Right lung (tissue), 5 donors: ENCODE measurements around the gene CILP2. TPM values are rescaled to one million over a fixed set of nuclear protein-coding genes. Genes with fewer than 3 reads are reported as not detected.
A peak's percentile ranks its signal among the peaks of the same experiment; 100 is the strongest.

Experiments
- DNase-seq, 2 donors: peaks; one replicate each; pipeline ENCODE4 v3.0.0-alpha.2; 2013
- polyA plus RNA-seq, 5 donors: library from polyadenylated mRNA; unstranded; fragments of 120-200 nt; gene quantifications; one replicate each; pipeline versions ENCODE4 v1.2.1 to v1.2.3, GENCODE V29; 2013; ENCODE audit warnings: inconsistent platforms in 1 of 5, low replicate concordance in 1 of 5; ENCODE audit not compliant: insufficient read length in 5 of 5, insufficient read depth in 1 of 5

Gene CILP2
- polyA plus RNA-seq, 5 donors, result 0.16 to 1.0 (median 0.35) TPM

GRCh38 chr19:19527674-19528625 is 10.1 kb upstream of the CILP2 start:
- no peak for DNase-seq

GRCh38 chr19:19528721-19529490 is 9.2 kb upstream of the CILP2 start, which contains the start of gene YJEFN3:
Gene YJEFN3 (plus strand): TSS chr19:19528911. CDS start chr19:19528933, 22 bp downstream.
- no peak for DNase-seq

GRCh38 chr19:19529783-19530422 is 8.2 kb upstream of the CILP2 start:
- DNase-seq, result no peak

- no peak for DNase-seq
Measured at GRCh38 chr19:19530423-19530804, 7.7 kb upstream of the CILP2 start.

GRCh38 chr19:19530889-19531288 is 7.2 kb upstream of the CILP2 start:
- no peak for DNase-seq

GRCh38 chr19:19531951-19532805 is 5.9 kb upstream of the CILP2 start:
- DNase-seq, result peak; percentile 66

GRCh38 chr19:19532806-19533701 is 5.0 kb upstream of the CILP2 start:
- DNase-seq, result no peak

- no peak for DNase-seq
Measured at GRCh38 chr19:19533841-19534240, 4.2 kb upstream of the CILP2 start.

- DNase-seq, result no peak
Measured at GRCh38 chr19:19534556-19535265, 3.4 kb upstream of the CILP2 start.

GRCh38 chr19:19535311-19536191 is 2.5 kb upstream of the CILP2 start:
- DNase-seq, result no peak

- no peak for DNase-seq
Measured at GRCh38 chr19:19537075-19538048, 703 bp upstream of the CILP2 start.

- DNase-seq, result no peak
Measured at GRCh38 chr19:19538785-19539166, 711 bp downstream of the CILP2 start.

- DNase-seq, result no peak
Measured at GRCh38 chr19:19539698-19540063, 1.6 kb downstream of the CILP2 start.

GRCh38 chr19:19540064-19540714 is 2.1 kb downstream of the CILP2 start:
- DNase-seq, result no peak

GRCh38 chr19:19540715-19541515 is 2.9 kb downstream of the CILP2 start:
- no peak for DNase-seq

GRCh38 chr19:19541616-19542015 is 3.6 kb downstream of the CILP2 start:
- DNase-seq, result no peak
